ENCODE measurements around the gene DUSP6.
A peak's percentile ranks its signal among the peaks of the same experiment; 100 is the strongest.
"Not testable (repeated sequence)": the region's sequence is repeated elsewhere in the genome, so short reads cannot be mapped to it uniquely, and the experiment has no call there.

The DUSP6 gene

DNA sequence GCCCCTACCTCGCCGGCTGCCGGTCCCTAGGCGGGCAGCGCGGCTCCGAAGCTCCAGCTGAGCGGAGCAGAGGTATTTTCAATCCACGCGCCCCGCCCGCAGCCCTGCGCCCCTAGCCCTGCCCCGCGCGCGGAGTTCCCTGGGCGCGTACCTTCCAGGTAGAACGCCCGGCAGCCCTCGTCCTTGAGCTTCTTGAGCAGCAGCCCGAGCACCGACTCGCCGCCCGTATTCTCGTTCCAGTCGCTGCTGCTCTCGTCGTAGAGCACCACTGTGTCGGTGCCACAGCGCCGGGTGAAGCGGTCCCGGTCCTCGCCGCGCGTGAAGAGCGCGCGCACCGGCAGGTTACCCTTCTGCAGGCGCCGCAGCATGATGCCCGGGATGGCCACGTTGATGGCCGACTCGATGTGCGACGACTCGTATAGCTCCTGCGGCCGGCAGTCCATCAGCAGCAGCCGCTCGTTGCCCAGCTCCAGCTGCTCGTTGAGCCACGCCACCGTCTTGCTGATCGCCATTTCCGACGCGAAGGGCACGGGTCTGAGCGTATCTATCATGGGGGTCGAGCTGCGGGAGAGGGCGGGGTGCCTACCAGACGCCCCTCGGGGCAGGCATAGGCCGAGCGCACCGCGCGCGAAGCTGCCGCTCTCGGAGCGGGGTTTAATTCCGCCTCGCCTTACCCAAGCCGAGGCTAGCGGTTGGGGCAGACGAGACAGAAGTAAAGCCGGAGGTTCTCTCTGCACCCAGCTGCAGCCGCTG, 636 bp downstream of the DUSP6 start:
- peak; percentile 35 for DNase-seq

DNA sequence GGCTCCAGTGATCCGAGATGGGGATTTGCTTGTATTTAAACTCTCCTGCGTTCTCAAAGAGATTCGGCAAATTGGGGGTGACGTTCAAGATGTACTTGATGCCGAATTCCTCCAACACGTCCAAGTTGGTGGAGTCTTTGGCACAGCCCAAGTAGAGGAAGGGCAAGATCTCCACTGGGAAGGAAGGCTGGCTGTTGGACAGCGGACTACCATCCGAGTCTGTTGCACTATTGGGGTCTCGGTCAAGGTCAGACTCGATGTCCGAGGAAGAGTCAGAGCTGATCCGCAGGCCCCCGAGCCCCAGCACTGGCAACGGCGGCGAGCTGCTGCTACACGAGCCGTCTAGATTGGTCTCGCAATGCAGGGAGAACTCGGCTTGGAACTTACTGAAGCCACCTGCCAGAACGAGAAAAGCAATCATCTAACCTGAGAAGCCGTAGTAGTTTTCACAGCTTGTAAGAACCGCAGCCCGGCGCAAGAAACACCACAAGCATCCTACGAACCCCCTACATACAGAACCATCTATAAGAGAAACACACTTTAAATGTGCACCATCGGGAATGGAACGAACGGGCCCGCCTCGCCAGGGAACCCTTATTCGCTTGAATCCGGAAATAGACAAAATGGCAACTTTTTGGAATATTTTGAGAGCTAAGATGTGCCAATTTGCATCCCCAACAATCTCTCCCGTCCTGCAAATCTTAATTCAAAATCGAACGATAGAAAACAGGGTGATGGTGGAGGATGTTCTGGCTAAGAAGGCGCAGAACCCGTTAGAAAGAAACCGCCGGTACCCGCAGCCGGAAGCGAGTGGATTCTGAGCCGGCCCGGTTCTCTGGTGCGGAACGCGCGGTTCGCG, 1.4 kb downstream of the DUSP6 start:
- DNase-seq = no peak

DNA sequence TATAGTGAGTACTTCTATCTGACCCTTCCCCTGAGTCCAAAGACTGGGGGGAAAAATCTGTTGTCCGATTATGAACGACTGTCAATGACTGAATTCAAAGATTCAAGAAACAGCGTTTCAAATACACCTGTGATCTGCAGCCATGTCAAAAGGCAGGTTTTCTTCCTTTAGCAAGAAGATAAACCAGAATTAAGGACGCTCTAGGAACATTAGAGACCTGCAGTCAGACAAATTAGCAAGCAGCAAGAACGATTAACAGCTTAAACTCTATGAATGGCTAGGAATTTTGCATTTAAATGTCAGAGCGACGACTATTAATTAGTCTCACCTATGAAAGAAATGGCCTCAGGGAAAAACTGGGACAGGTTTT, 2.1 kb downstream of the DUSP6 start:
- DNase-seq = peak; percentile 48

DNA sequence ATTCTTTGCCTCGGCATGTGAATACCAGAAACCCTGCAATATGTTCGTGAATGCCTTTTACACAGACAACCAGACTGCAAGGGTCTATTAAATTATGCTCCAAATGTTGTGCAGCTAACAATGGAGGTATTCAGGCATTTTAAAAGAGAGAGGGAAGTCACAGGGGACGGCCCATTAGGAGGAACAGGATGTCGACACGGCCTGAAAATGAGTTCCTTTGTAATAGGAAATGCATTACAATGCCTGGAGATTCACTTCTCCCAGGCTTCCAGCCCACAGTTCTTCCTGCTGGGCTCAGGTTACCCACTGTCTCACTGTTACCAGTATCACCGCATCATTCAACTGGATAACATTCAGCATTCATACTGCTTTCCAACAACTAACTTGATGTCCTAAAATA, 2.5 kb downstream of the DUSP6 start:
- DNase-seq = peak; percentile 78

DNA sequence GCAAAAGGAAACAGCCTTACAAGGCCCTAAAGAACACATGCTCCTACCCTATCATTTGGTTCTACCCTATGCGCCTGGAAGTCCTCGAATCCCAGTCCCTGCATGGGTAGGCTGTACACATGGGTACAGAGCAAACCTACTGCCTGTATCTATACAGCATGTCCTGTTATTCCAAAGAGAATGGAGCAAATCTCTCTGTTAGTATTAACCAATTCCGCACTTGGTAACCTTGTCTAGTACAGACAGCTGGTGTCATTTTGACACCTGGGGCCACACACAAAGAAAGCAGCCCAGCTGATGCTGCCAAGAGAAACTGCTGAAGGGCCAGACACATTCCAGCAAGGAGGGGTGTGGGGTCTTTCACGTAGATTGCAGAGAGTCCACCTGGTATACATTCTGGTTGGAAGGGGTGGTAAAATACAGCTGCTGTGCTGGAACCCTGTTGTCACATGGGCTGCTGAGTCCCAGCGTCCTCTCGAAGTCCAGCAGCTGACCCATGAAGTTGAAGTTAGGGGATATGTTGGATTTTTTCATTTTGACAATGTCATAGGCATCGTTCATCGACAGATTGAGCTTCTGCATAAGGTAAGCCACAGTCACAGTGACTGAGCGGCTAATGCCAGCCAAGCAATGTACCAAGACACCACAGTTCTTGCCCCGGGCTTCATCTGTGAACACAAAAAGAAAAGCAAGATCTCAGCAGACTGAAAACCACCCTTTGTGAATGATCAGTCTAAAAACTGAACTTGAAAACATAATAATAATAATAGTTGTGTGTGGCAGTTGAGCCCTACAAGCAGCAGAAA, 3.2 kb downstream of the DUSP6 start:
- DNase-seq = peak; percentile 13

DNA sequence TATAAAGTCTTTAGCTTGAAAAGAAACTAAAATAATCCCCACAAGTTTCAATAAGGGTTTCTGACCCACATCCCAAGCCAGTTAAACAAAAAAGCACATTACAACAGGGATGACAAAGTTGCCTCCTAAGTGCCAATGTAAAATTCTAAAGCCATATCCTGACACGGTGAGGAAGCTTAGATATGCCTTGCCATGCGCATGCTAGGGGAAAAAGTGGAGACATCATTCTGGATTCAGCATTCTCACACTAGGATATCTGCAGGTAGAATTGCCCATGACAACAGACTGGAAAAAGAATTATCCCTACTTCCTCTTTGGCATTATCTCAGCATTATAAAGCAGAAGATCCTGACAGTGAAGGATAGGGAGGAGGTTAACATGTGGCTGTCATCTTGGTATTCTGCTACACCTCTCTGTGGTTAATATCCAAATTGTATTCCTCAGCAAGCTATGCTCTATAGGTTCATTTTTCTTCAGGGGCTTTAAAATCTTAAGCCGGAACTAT, 4.9 kb downstream of the DUSP6 start:
- no peak for DNase-seq

DNA sequence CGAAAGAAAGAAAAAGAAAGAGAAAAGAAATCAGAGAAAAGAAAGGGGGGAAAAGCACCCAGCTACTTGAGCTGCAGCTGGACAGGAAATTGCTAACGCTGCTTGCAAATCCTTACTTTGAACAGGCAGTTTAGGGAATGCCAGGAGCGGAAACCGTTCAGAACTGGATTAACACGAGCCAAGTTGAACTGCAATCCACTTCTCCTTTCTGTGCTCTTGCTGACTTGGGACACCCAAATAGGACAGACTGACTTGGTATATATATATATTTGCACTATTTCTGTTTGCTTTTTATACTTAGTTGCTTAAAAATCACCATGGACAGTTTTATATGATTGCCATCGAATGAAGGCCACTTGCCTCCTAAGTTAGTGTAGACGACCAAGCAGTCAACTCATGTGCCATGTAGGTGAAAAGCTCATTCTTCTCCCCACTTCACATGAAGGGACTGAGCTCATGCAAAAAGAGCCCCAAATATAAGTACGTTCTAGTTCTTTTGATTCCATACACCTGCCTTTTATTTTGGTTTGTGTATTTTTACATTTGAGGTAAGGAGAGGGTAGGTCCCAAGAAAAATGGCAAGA, 5.5 kb downstream of the DUSP6 start:
- DNase-seq = peak; percentile 82

DNA sequence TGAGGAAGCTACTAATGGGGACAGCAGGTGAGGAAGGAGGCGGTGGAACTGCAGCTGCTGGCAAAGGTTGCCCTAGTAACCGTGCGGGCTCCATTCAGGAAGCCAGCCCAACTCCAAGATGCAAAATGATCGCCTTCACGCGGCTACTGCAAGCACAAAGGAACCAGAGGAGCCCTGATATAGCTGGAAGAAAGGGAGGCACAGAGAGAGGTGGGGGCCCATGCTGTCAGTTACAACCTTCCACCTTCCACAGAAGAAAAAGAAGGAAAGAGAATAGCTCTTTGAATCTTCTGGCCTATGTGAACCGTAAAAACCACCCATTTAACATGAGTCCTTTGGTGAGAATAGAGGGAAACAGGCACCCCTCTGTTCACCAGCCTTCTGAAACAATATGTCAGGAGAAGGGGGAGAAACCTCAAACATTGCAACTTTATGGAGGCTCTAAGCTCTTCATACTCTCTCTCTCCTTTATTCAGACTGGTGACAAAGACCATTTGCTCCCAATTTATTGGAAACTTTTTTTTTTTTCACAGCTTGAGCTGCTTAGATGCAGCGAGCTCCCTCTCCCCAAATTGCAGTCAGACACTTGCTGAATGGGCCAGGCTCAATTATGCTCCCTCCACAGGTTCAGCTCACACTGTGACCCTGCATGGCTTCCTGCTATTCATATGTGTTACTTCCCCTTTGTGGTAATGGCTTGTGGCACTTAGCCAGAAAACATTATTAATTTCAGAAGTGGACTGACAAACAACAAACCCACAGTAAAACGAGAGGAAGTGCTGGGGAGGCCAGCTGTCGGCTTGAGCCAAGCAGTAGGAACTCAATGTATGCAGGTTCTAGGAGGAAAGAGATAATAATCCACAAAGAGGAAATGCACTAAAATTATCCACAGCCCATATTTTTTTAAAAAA, 6.2 kb downstream of the DUSP6 start:
- DNase-seq = peak; percentile 94

DNA sequence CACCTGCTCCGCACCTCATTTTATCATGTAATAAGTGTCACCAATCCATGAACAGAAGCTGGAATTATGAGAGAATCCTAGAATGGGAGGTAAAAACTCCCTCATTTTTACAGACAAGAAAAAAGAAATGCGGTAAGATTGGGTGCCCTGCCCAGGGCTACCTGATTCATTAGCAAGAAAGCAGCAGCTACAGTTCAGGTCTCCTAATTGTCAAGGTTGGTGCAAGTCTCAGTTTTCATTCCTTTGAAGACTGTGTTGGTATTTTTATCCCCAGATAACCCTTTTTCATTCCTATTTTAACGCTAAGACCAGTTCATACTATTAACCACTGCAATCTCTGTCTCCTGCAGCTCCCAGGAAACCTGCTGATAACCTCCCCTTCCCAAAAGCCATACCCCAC, 6.9 kb downstream of the DUSP6 start:
- no peak for DNase-seq

DNA sequence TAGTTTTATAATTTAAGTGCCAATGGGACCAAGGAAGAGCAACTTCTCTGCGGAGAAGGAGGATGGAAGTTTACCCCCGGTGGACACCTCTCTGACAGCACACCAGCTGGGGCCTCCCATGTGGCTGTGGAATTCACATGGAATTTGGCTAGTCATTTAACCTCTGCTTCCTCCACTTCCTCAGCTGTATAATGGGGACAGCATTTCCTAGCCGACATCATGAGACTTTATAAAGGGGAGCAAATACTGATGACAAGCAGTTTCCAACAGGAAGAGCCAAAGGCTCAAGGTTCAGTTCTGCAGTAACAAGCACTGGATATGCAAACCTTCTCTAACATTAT, 7.5 kb downstream of the DUSP6 start:
- no peak for DNase-seq

DNA sequence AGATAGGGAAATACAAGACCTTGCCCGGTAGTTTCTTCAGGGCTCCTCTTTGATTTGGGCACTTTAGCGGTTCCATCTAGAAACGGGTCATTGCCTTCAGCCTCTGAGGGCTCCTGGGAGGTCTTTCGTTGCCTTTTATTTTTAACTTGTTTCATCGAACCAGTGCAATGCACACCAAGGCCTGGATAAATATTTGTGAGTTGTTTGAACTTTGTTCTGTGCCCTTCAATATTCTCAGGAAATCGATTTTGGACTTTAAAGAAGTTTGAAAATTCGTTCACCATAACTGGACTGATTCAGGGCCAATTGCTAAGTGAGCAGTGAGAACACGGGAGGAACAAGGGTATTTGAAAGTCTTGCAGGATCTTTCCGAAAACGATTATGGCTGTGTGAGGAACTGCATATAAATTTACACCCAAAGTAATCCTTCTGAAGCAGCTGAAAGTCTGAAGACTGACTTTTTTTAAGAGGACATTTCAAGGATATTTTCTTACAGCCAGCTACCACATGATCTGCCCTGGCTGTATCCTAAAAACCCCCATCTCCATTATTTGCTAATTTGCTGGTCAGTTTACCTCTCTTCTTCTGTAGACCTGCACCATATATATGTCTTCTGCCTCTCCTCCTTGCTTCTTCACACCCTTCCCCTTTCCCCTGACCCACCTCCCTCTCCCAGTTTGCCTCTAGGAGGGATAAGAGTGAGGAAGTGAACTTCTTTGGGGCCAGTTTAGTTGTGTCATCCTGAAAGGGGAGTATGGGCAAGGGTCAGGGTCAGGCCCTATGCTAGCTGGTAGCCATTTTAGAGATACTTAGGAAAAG, 8.0 kb downstream of the DUSP6 start:
- no peak for DNase-seq

DNA sequence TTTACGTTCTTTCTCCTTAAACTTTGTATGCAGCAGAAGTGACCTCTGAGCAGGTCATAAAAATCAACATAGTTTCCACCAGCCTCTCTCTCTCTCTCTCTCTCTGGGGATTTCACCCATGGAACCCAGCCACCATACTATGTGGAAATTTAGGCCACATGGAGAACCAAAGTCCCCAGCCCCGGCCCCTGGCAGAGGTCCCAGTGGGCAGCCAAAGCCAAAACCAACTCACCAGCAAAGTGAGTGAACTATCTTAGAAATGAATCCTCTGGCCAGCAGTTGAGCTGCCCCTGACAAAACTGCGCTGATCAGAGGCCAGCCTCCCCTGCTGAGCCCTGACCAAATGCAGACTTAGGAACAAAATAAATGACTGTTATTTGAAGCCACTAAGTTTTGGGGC, 9.2 kb downstream of the DUSP6 start:
- no peak for DNase-seq

DNA sequence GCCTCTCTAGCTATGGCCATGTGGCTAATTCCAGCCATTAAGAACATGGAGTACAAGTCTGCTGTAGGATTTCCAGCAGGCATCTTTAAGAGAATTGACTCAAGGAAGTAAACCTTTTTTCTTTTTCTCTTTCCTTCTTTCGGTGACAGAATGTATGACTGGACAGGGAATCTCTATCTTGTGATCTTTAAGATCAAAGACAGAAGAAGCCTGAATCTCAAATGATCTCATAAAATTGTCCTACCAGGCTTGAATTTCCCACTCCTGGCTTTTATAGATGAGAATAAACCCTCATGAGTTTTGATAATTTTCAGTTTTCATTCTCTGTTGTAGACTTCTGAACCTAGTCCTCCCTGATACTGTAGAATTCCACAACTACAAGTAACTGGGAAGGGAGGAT, 11.4 kb downstream of the DUSP6 start:
- no peak for DNase-seq

DNA sequence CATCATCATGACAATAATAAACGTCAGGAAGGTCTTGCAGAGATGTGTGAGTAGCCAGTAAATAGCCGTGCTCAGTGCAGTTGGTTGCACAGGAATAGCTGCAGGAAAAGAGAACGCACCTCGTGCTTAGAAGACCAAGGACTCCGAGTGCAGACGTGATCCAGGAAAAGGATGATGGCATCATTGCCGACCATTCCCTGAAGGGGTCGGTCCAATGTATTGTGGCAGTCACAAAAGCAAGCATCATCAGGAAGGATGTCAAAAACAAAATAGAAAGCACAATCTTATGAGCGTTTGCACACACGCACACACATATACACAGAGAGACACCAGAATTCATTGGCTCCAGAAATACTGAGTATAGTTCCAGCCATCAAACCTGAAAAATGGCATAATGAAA, 12.8 kb downstream of the DUSP6 start:
- no peak for DNase-seq

DNA sequence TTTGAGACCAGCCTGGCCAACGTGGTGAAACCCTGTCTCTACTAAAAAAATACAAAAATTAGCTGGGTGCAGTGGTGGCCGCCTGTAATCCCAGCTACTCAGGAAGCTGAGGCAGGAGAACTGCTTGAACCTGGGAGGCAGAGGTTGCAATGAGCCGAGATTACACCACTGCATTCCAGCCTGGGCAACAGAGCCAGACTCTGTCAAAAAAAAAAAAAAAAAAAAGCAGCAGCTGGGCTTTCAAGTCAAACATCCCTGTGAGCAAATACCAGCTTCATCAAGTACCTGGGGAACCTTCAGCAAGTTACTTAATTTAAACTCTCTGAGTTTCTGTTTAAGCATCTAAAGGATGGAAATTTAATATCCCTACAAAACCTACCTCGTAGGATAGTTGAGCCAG, 15.2 kb downstream of the DUSP6 start:
- DNase-seq = not testable (repeated sequence)

DNA sequence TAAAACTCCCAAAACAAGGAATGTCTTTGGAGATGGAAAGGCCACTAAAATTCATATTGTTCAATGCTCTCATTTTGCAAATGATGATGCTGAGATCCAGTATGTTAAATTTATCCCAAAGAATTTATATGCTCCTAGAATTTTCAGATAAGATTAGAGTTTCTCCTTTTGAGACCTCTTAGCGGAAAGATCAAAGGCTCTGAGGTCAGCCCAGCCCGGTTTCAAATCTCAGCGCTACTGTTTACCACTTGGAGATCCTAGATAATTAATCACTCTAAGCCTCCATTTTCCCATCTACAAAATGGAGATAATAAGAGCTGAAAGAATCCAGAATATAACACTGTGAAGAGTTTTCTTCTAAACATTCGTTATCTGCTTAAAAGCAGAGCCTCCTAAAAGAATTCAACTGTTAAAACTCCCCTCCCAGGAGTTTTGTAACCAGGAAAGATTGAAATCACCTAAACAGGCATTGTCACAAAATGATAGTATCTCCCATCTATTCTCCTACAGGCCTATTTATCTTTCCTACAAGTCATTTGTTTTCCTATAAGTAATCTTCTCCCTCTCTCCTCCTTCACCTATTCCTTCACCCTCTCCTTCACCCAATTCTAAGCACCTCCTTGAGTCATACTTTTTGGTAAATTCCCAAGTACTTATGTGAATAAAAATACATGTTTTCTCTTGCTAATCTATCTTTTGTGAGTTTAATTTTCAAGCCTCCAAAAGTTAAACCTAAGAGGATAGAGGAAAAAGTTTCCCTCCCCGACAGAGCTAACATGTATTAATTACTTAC, 16.7 kb downstream of the DUSP6 start:
- DNase-seq = no peak

DNA sequence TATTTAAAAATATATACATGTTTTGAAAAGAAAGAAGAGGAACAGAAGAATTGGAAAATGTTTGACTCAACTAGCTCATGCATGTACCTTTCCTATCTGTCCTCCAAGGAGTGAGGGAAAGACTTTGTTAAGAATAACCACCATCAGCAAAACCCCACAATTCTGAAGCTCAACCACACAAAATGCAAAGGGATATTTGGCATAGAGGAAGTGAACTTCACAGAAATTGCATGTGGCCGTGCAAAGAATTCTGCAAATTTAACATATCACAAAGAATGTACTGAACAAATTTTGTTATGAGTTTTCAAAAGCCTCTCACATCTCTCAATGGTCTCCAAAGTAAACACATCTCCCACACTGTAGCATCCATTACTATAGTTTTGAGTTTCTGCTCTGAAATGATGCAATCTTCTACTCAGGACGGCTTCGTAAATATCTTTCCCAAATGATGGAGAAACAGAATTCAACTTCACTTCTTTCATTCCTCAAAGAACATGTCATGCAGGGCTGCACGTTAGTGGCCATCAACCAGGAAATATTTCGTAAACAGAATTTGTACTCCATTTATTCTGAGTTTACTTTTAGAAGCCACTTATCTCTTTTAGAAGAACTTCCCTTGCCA, 17.6 kb downstream of the DUSP6 start:
- DNase-seq = no peak

DNA sequence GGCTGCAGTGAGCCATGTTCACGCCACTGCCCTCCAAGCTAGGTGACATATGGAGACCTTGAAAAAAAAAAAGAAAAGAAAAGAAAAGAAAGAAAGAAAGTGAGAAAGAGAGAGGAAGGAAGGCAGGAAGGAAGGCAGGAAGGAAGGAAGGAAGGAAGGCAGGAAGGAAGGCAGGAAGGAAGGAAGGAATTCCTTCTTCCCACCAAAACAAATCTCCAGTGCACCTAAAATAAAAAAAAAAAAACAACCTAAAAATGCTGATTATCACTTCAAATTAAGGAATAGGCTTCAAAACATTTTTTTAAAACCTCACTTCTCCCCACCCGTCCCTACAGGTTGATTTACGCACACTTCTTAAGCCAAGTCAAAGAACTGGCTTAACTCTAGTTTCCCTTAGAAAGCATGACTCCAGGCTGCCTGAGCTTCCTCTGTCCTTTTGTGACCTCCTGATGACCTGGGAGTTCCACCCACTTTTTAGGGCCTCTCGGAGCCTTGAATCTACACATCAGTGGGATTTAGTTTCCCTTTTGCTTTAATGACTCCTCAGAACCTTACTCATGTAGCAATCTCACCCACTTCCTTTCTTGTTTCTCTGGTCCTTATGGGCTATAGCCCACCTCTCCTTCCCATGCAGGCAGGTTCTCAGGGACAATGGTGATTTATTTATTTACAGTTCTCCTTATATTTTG, 18.6 kb downstream of the DUSP6 start:
- DNase-seq = peak; percentile 35

Measured in NCI-H2029 (cell line).